DND-41 (cell line): ENCODE data around the gene VWA2.

ENCODE experiments used
- ATAC-seq: fragments of 200-7000 bp; cut with Tn5 transposase; 3 replicates; pipeline ENCODE4 v1.9.1; 2021; ENCODE audit warnings: low read depth; ENCODE audit not compliant: insufficient read depth
- DNase-seq: peaks from one replicate; pipeline ENCODE4 v3.0.0-alpha.2; 2020
- H2AFZ ChIP-seq: 2 replicates; pipeline ENCODE4 v1.6.0; 2012; ENCODE audit warnings: low read depth, low read length
- H3K27ac ChIP-seq: 2 replicates; pipeline ENCODE4 v1.5.1; 2012; ENCODE audit warnings: low read length, inconsistent platforms
- H3K27me3 ChIP-seq: fragments of 200-600 bp; sonication (generic); 2 replicates; pipeline ENCODE4 v1.6.0; 2012; ENCODE audit warnings: low read length, mild to moderate bottlenecking, inconsistent platforms; ENCODE audit not compliant: insufficient read depth, poor library complexity
- H3K36me3 ChIP-seq: 2 replicates; pipeline ENCODE4 v1.5.1; 2012; ENCODE audit warnings: low read length, inconsistent platforms; ENCODE audit not compliant: insufficient read depth
- H3K4me1 ChIP-seq: 2 replicates; pipeline ENCODE4 v1.5.1; 2012; ENCODE audit warnings: mild to moderate bottlenecking, low read length; ENCODE audit not compliant: insufficient read depth
- H3K4me2 ChIP-seq: 2 replicates; pipeline ENCODE4 v1.6.0; 2012; ENCODE audit warnings: mild to moderate bottlenecking, moderate library complexity, low read length, inconsistent platforms; ENCODE audit not compliant: insufficient read depth
- H3K4me3 ChIP-seq, 2 experiments: fragments of 200-600 bp in 1 of 2; shearing (Covaris generic) in 1 of 2; 2 replicates each; pipeline ENCODE4 v1.5.1; 2012 to 2016; ENCODE audit warnings: inconsistent platforms in 2 of 2, low read length in 2 of 2, mild to moderate bottlenecking in 2 of 2, low read depth in 1 of 2, moderate library complexity in 1 of 2
- H3K79me2 ChIP-seq: 2 replicates; pipeline ENCODE4 v1.6.0; 2012; ENCODE audit warnings: low read length, inconsistent platforms; ENCODE audit not compliant: insufficient read depth
- H3K9ac ChIP-seq: 2 replicates; pipeline ENCODE4 v1.6.0; 2012; ENCODE audit warnings: low read depth, mild to moderate bottlenecking, inconsistent platforms, low read length, moderate library complexity
- H3K9me3 ChIP-seq: 2 replicates; pipeline ENCODE4 v1.5.1; 2012; ENCODE audit warnings: low read length, moderate library complexity, mild to moderate bottlenecking, inconsistent platforms; ENCODE audit not compliant: insufficient read depth, severe bottlenecking
- H4K20me1 ChIP-seq: 2 replicates; pipeline ENCODE4 v1.6.0; 2012; ENCODE audit warnings: low read length; ENCODE audit not compliant: insufficient read depth
- EZH2 ChIP-seq: IDR thresholded peaks from 3 replicates; pipeline ENCODE4 v1.6.1; 2012; ENCODE audit warnings: borderline replicate concordance, low read depth, mild to moderate bottlenecking, moderate library complexity, low read length, inconsistent platforms; ENCODE audit not compliant: severe bottlenecking
- TF ChIP-seq, protein P1 (sequence below): IDR thresholded peaks from 2 replicates; pipeline ENCODE4 v1.5.1; 2012; ENCODE audit warnings: borderline replicate concordance, low read length, moderate library complexity, mild to moderate bottlenecking; ENCODE audit not compliant: poor library complexity, severe bottlenecking; ENCODE audit errors: extremely low read depth

Gene VWA2

DNA sequence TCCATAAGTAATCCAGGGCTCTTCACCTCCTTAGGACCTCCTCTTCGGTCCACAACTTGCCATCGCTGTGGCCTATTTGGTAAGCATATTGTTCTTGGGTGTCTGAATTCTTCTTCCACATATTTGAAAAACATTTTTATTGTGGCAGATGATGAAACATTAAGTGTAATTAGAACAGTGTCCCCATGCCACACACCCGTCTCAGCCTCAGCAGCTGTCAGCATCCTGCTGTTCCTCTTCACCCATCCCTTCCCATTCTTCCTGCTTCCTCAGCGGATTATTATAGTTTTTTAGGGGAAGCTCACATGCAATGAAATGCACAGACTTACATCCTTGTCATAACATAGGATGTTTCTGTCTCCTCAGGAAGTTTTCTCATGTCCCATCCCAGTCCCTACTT lies 39.8 kb upstream of the VWA2 start:
- H3K9me3 ChIP-seq = no peaks in the 10 kb centered on the region
- H3K4me1 ChIP-seq = no peaks in the 10 kb centered on the region
- no peak overlapping the region for H3K4me2 ChIP-seq
- H3K36me3 ChIP-seq = no peaks in the 10 kb centered on the region
- peaks cover 8% of the 10 kb centered on the region for H3K27me3 ChIP-seq
- H3K4me3 ChIP-seq = no peak overlapping the region
- H3K27ac ChIP-seq = no peak overlapping the region
- no peak for DNase-seq
- H4K20me1 ChIP-seq = no peaks in the 10 kb centered on the region
- no peak for ATAC-seq
- no peaks in the 10 kb centered on the region for H3K79me2 ChIP-seq
- no peak for TF ChIP-seq EZH2
- TF ChIP-seq, protein P1, sequence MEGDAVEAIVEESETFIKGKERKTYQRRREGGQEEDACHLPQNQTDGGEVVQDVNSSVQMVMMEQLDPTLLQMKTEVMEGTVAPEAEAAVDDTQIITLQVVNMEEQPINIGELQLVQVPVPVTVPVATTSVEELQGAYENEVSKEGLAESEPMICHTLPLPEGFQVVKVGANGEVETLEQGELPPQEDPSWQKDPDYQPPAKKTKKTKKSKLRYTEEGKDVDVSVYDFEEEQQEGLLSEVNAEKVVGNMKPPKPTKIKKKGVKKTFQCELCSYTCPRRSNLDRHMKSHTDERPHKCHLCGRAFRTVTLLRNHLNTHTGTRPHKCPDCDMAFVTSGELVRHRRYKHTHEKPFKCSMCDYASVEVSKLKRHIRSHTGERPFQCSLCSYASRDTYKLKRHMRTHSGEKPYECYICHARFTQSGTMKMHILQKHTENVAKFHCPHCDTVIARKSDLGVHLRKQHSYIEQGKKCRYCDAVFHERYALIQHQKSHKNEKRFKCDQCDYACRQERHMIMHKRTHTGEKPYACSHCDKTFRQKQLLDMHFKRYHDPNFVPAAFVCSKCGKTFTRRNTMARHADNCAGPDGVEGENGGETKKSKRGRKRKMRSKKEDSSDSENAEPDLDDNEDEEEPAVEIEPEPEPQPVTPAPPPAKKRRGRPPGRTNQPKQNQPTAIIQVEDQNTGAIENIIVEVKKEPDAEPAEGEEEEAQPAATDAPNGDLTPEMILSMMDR = no peak
- H3K9ac ChIP-seq = no peak overlapping the region
- H2AFZ ChIP-seq = no peak overlapping the region

DNA sequence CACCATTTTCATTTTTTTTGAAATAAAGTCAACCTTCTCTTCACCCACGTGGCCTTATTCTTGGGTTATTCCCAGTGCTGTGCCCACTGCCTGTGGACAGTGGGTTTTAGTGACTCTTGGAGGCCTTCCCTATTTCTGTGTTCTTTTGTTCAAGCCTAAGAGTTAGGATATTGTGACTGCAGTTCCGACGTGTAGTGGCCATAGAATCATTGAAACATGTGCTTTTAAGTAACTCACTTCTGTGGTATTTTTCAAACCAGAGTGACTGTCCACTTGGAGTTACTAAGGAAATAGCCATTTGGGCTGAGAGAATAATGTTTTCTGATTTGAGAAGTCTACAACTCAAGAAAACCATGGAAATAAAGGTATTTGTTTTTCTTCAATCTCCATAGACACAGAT lies 36.2 kb upstream of the VWA2 start:
- Histone ChIP-seq H2AFZ (no peak overlapping the region), H3K9ac (no peak overlapping the region), H3K9me3 (no peaks in the 10 kb centered on the region), H3K27me3 (peaks cover 12% of the 10 kb centered on the region), H3K4me3 (no peak overlapping the region), H3K36me3 (no peaks in the 10 kb centered on the region), H4K20me1 (no peaks in the 10 kb centered on the region), H3K4me2 (no peak overlapping the region), H3K27ac (no peak overlapping the region), H3K4me1 (no peaks in the 10 kb centered on the region), H3K79me2 (no peaks in the 10 kb centered on the region)
- no peak for DNase-seq
- ATAC-seq = no peak
- no peak for TF ChIP-seq EZH2
- TF ChIP-seq, protein P1 = no peak

DNA sequence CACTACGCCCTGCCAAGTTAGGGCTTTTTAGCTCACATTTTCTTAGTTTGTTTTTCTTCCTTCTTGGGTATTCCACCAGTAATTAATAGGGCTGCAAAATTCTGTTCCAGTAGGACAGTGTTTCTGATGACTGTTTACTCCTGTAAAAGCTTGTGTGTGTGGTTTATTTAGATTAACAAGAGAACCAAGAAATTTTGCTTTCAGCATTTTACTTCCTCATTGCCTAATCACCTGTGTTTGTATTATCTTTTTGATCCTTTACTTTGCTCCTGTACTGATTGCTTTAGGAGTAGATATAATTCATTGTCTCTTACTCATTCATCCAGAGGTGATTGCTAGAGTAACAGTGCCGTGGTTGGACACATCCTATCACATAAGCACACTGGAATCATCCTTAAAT lies 32.2 kb upstream of the VWA2 start:
- no peaks in the 10 kb centered on the region for H3K36me3 ChIP-seq
- H3K9me3 ChIP-seq = no peaks in the 10 kb centered on the region
- TF ChIP-seq, protein P1 = no peak
- TF ChIP-seq EZH2 = no peak
- ATAC-seq (no peak), DNase-seq (no peak)
- peaks cover 25% of the 10 kb centered on the region for H3K27me3 ChIP-seq
- no peaks in the 10 kb centered on the region for H3K4me1 ChIP-seq
- H3K79me2 ChIP-seq = no peaks in the 10 kb centered on the region
- H3K4me3 ChIP-seq = no peak overlapping the region
- no peak overlapping the region for H3K27ac ChIP-seq
- no peaks in the 10 kb centered on the region for H4K20me1 ChIP-seq
- no peak overlapping the region for H3K9ac ChIP-seq
- no peak overlapping the region for H3K4me2 ChIP-seq
- H2AFZ ChIP-seq = no peak overlapping the region

DNA sequence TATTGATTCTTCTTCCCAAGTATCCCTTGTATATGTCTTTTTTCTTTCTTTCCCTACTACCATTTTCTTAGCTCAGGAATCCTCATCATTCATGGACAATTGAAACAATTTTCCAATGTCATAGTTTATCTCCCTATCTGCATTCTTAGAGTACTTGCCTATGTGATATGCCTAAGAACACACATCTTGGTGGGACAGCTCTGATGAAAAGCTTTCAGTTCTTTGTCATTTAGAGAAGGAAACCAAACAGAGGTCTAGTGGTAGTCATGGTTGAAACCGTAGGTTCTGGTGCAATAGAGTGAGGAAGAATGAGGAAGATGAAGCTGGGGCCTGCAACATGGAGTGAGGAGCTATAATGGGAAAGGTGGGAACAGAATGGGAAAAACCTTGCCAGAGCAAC lies 31.7 kb upstream of the VWA2 start:
- no peak for ATAC-seq
- no peaks in the 10 kb centered on the region for H3K4me1 ChIP-seq
- no peaks in the 10 kb centered on the region for H3K36me3 ChIP-seq
- H3K9me3 ChIP-seq = no peaks in the 10 kb centered on the region
- H3K27me3 ChIP-seq = peaks cover 28% of the 10 kb centered on the region
- no peak overlapping the region for H3K9ac ChIP-seq
- TF ChIP-seq, protein P1 = no peak
- no peak for TF ChIP-seq EZH2
- H3K4me2 ChIP-seq = no peak overlapping the region
- H3K4me3 ChIP-seq = no peak overlapping the region
- no peak overlapping the region for H3K27ac ChIP-seq
- H4K20me1 ChIP-seq = no peaks in the 10 kb centered on the region
- H2AFZ ChIP-seq = no peak overlapping the region
- no peak for DNase-seq
- no peaks in the 10 kb centered on the region for H3K79me2 ChIP-seq
